ENCODE measurements around the gene PYGO1. TPM values are rescaled to one million over a fixed set of nuclear protein-coding genes. Genes with fewer than 3 reads are reported as not detected.

Gene PYGO1
- total RNA-seq, 4 donors from 2014 or later = 3.7 to 8.6 (median 4.5) TPM

DNA sequence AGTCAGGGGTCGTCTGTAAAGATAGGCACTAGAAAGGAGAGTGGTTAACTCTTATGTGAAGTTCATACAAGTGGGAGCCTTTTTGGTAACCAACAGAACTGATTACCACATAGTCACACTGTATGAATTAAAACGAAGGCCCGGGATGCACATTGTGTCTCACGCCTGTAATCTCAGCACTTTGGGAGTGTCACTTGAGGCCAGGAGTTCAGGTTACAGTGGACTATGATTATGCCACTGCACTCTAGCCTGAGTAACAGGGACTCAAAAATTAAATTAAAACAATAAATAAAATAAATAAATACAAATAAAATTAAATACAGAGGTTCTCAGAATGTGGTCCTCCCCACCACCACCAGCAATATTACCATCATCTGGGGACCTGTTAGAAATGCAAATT is 80.6 kb downstream of the PYGO1 start:
- no peak for TF ChIP-seq CTCF (IDR thresholded peaks at IDR 0.05; ENCODE audit: low read depth)

DNA sequence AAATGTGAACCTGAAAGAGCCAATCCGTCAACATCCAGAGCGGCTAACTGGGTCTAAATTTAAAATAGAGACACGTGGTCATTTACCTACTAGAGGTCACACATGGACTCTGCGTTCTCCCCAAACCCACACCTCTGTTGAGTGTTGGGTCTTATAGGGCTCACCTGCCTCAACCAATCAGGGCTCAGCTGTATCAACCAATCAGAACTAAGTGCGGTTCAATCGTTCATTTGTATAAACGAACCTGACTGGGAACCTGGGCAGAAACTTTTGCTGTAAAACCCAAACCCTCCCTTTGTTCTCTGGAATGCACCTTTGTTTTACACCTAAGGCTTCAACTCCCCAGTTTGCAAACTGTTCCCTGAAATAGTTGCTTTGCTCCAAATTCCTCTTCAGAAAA is 89.0 kb downstream of the PYGO1 start:
- no peak for TF ChIP-seq CTCF (IDR thresholded peaks at IDR 0.05; ENCODE audit: low read depth)

- TF ChIP-seq CTCF (IDR thresholded peaks at IDR 0.05; ENCODE audit: low read depth) = no peak
Observed at GRCh38 chr15:55496716-55497115, 91.4 kb downstream of the PYGO1 start.

DNA sequence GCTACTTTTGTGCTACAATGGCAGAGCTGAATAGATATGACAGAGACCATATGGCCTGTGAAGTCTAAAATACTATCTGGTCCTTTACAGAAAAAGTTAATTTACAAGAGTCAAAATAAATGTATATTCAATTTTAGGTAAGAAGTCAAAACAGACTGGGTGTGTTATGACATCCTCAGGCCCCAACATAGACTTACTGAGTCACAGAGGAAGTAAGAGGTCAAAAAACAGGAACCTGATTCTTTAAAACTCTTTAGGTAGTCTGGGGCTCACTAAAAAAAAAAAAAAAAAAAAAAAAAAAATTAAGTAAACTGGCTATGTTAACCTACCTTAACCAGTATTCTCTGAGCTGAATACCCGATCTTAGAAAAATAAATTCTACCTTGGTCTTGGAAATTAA is 93.2 kb downstream of the PYGO1 start:
- no peak for TF ChIP-seq CTCF (IDR thresholded peaks at IDR 0.05; ENCODE audit: low read depth)

Other genes starting within 250 kb of the PYGO1 start
- 10 to 100 TPM; 61.2 to 97.7 (median 81.1) TPM for gene CCPG1, start 180.0 kb downstream of the PYGO1 start, total RNA-seq
- 1 to 10 TPM in 3 of 4 donors, not detected in 1; 1.5 to 4.1 (median 2.0) TPM for gene PIERCE2, start 179.8 kb downstream of the PYGO1 start, total RNA-seq
- 1 to 10 TPM in 1 of 4 donors, under 1 TPM in 2, not detected in 1; 0.49 to 3.4 (median 0.88) TPM for gene DNAAF4, start 80.1 kb downstream of the PYGO1 start, total RNA-seq
- gene PRTG, start 154.8 kb upstream of the PYGO1 start, total RNA-seq = 1 to 10 TPM in 2 of 4 donors, under 1 TPM in 2; 0.66 to 2.7 (median 1.4) TPM

All from subcutaneous adipose tissue (tissue), 4 donors.